ENCODE measurements around the gene CCDC47. TPM values are rescaled to one million over a fixed set of nuclear protein-coding genes. Genes with fewer than 3 reads are reported as not detected.

Gene CCDC47
- total and polyA plus RNA-seq, 2 of the 4 experiments (the other 2 are of a cell fraction): 45.7 to 62.0 TPM

GRCh38 chr17:63792055-63792729, 18.8 kb upstream of the CCDC47 start:
- Histone ChIP-seq H3K4me1 (ENCODE audit: control insufficient read depth, insufficient read depth, low read length) (no peaks in the 10 kb centered on the region), H3K14ac (replicated peaks; ENCODE audit: low read depth, low read length) (no peak overlapping the region; the same call in 1 of the 2 replicates), H2BK15ac (ENCODE audit: low read depth, low read length) (no peak overlapping the region), H3K4ac (ENCODE audit: low read depth, low read length) (no peak overlapping the region), H4K8ac (ENCODE audit: low read depth in 2 of 2, low read length in 2 of 2) (no peak overlapping the region), H2AFZ (replicated peaks; ENCODE audit: low read length, poor library complexity) (no peak overlapping the region), H3K27ac (ENCODE audit: insufficient read depth, low read length) (no peak overlapping the region), H3K9me3 (ENCODE audit: control insufficient read depth, insufficient read depth, low read length) (no peaks in the 10 kb centered on the region), H3K79me1 (ENCODE audit: low read depth in 1 of 2, low read length in 2 of 2) (peaks cover 25 to 58% of the 10 kb centered on the region in 2 experiments), H3K9me1 (ENCODE audit: insufficient read depth, low read length) (no peaks in the 10 kb centered on the region), H4K91ac (ENCODE audit: insufficient read depth, low read depth, low read length) (no peak overlapping the region), H4K5ac (ENCODE audit: low read depth, low read length) (no peak overlapping the region), H4K20me1 (ENCODE audit: insufficient read depth, low read length) (peaks cover 35% of the 10 kb centered on the region), H3K9ac (ENCODE audit: low read depth, low read length) (no peak overlapping the region), H2BK5ac (ENCODE audit: low read depth, low read length, poor library complexity, severe bottlenecking) (no peak overlapping the region), H2AK5ac (ENCODE audit: low read depth, low read length) (no peak overlapping the region), H2BK120ac (ENCODE audit: low read depth, low read length) (no peak overlapping the region), H3K23ac (ENCODE audit: low read depth, low read length) (no peak overlapping the region), H3K56ac (ENCODE audit: extremely low read depth, insufficient read depth, low read length) (no peak overlapping the region), H3K36me3 (ENCODE audit: control insufficient read depth, insufficient read depth, low read length) (peaks cover 66% of the 10 kb centered on the region), H2AK9ac (replicated peaks; ENCODE audit: low read depth, low read length, poor library complexity) (no peak overlapping the region), H3K4me2 (ENCODE audit: low read depth, low read length) (no peak overlapping the region), H2BK20ac (ENCODE audit: low read depth, low read length) (no peak overlapping the region), H3K18ac (ENCODE audit: low read depth, low read length) (no peak overlapping the region), H3K27me3 (ENCODE audit: control insufficient read depth, insufficient read depth, low read length) (no peaks in the 10 kb centered on the region), H3K4me3 (ENCODE audit: insufficient read depth, low read depth, low read length) (no peak overlapping the region)
- ATAC-seq (ENCODE audit: low read depth) (no peak), DNase-seq (no peak)
- POLR2A ChIA-PET (ENCODE audit: unreplicated experiment): no interaction called here
- TF ChIP-seq RCOR1 (IDR thresholded peaks at IDR 0.05; ENCODE audit: insufficient replicate concordance, low read length): no peak
- TF ChIP-seq NFE2L2 (IDR thresholded peaks at IDR 0.05; ENCODE audit: low read depth, low read length): no peak
- no peak for TF ChIP-seq ELK1 (IDR thresholded peaks at IDR 0.05; ENCODE audit: borderline replicate concordance, low read depth, low read length)
- no peak for TF ChIP-seq CHD1 (IDR thresholded peaks at IDR 0.05; ENCODE audit: low read depth, low read length)
- no peak for TF ChIP-seq POLR2A (IDR thresholded peaks at IDR 0.05; ENCODE audit: low read depth, low read length)
- TF ChIP-seq CEBPB (IDR thresholded peaks at IDR 0.05; ENCODE audit: low read depth, low read length): no peak
- no peak for TF ChIP-seq MAZ (IDR thresholded peaks at IDR 0.05; ENCODE audit: borderline replicate concordance, low read depth, low read length)
- no peak for TF ChIP-seq RFX5 (IDR thresholded peaks at IDR 0.05; ENCODE audit: low read depth, low read length)
- TF ChIP-seq RAD21 (IDR thresholded peaks at IDR 0.05; ENCODE audit: low read length): no peak
- TF ChIP-seq MAFK (IDR thresholded peaks at IDR 0.05; ENCODE audit: low read depth, low read length): no peak
- no peak for TF ChIP-seq MXI1 (IDR thresholded peaks at IDR 0.05; ENCODE audit: borderline replicate concordance, low read depth, low read length)
- dilution Hi-C loops (cut with HindIII; ENCODE audit: low sequenced_read_pairs, unreplicated experiment) (no loop called here), in situ Hi-C loops (cut with MboI; ENCODE audit: low sequenced_read_pairs) (no loop called here), intact Hi-C loops (cut with micrococcal nuclease) (no loop called here)
- BruUV-seq (replicated peaks): no TSS peak
- no CpG with 5 or more reads among the region's 3 CpGs for WGBS, 2 experiments (ENCODE audit: extremely low coverage in 2 of 2, insufficient read length in 1 of 2)
- CTCF ChIA-PET: interaction anchor here (0.6 kb wide), 1 partner anchor 15 kb away, joined by 3 read pairs; no protein-coding TSS in a partner anchor
